Left lung (tissue), 10 donors: ENCODE results near the gene ZNF653. TPM values are rescaled to one million over a fixed set of nuclear protein-coding genes. Genes with fewer than 3 reads are reported as not detected.
"Not testable (repeated sequence)": the region's sequence is repeated elsewhere in the genome, so short reads cannot be mapped to it uniquely, and the experiment has no call there.

Experiments
- ATAC-seq: fragments of 200-7000 bp; cut with Tn5 transposase; one replicate; pipeline ENCODE4 v1.9.1; 2020; ENCODE audit warnings: moderate library complexity
- DNase-seq, 4 donors: peaks; one replicate each; pipeline ENCODE4 v3.0.0-alpha.2; 2013 to 2020
- H3K27ac ChIP-seq, 2 donors: fragments of 200-600 bp; sonication (generic) in 1 of 2; one replicate each; pipeline versions ENCODE4 v1.5.0 to v1.8.0; 2020 to 2021
- H3K27me3 ChIP-seq, 2 donors: fragments of 200-600 bp; sonication (generic) in 1 of 2; one replicate each; pipeline versions ENCODE4 v1.5.0 to v1.8.0; 2020 to 2021
- H3K36me3 ChIP-seq, 2 donors: fragments of 200-600 bp; sonication (generic) in 1 of 2; one replicate each; pipeline versions ENCODE4 v1.5.0 to v1.8.0; 2020 to 2021
- H3K4me1 ChIP-seq, 2 donors: fragments of 200-600 bp; one replicate each; pipeline ENCODE4 v1.8.0; 2021
- H3K4me3 ChIP-seq, 2 donors: fragments of 200-600 bp; sonication (generic) in 1 of 2; one replicate each; pipeline versions ENCODE4 v1.5.0 to v1.8.0; 2020 to 2021; ENCODE audit warnings: mild to moderate bottlenecking in 1 of 2
- H3K9me3 ChIP-seq, 2 donors: fragments of 200-600 bp; sonication (generic) in 1 of 2; one replicate each; pipeline versions ENCODE4 v1.5.0 to v1.8.0; 2020 to 2021
- intact Hi-C, 2 donors: fragments of 100-400 bp; cut with DNase I; formaldehyde crosslinking; loops; one replicate each; pipeline versions ENCODE4 v1.11.2 to v1.14.2; 2022
- polyA plus RNA-seq, 6 donors: library from polyadenylated mRNA; unstranded; fragments of 120-200 nt; gene quantifications; one replicate each; pipeline ENCODE4 v1.2.1, GENCODE V29; 2013; ENCODE audit not compliant: insufficient read length in 6 of 6
- total RNA-seq, 2 donors: library from RNA; stranded (reverse); fragmentation: NEBNext Ultra II Directional; extraction: Animal tissue kit (Norgen Biotek cat#: 25700); gene quantifications; one replicate each; pipeline ENCODE4 v1.2.1, GENCODE V29; 2021
- TF ChIP-seq, protein P1 (sequence below), 2 donors: fragments of 200-600 bp; sonication (generic) in 1 of 2; IDR thresholded peaks; one replicate each; pipeline versions ENCODE4 v1.5.0 to v1.8.0; 2021; ENCODE audit warnings: antibody characterized with exemption in 2 of 2
- donor health status: DM: no; HTN: yes; CAD: no.
- donor health status: DM: no; HTN: no; CAD: no.

The ZNF653 gene
- total and polyA plus RNA-seq, 8 donors: 7.3 to 10.1 (median 8.3) TPM

DNA sequence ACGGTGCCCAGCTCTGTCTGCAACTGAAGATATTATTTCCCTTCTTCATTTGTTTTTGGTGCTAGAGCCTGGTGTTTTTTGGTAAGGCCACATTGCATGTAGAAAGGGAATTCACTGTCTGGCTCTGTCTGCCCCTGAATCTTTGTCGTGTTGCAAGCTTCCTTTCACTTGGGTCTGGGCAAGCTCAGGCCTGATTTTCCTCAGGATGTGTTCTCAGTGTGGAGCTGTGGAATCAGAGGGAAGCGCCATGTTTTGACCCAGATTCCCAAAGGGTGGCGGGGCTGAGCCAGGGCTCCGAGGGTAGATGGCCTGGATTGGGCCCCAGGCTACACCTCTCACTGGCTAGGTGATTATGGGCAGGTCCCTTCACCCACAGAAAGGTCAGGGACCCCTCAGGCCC, 61.6 kb downstream of the ZNF653 start:
- intact Hi-C loops: loop anchor here in 1 of 2 donors (10.0 kb wide), 1 partner anchor 149 kb away; the partner anchor contains the start of gene TSPAN16
- no peak overlapping the region for H3K27ac ChIP-seq
- H3K9me3 ChIP-seq: no peaks in the 10 kb centered on the region
- no peak for ATAC-seq
- no peaks in the 10 kb centered on the region for H3K4me1 ChIP-seq
- TF ChIP-seq, protein P1, sequence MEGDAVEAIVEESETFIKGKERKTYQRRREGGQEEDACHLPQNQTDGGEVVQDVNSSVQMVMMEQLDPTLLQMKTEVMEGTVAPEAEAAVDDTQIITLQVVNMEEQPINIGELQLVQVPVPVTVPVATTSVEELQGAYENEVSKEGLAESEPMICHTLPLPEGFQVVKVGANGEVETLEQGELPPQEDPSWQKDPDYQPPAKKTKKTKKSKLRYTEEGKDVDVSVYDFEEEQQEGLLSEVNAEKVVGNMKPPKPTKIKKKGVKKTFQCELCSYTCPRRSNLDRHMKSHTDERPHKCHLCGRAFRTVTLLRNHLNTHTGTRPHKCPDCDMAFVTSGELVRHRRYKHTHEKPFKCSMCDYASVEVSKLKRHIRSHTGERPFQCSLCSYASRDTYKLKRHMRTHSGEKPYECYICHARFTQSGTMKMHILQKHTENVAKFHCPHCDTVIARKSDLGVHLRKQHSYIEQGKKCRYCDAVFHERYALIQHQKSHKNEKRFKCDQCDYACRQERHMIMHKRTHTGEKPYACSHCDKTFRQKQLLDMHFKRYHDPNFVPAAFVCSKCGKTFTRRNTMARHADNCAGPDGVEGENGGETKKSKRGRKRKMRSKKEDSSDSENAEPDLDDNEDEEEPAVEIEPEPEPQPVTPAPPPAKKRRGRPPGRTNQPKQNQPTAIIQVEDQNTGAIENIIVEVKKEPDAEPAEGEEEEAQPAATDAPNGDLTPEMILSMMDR (IDR thresholded peaks at IDR 0.05): no peak
- H3K36me3 ChIP-seq: peaks cover 3 to 99% of the 10 kb centered on the region in 2 donors
- H3K4me3 ChIP-seq: no peak overlapping the region
- DNase-seq: no peak
- no peaks in the 10 kb centered on the region for H3K27me3 ChIP-seq

DNA sequence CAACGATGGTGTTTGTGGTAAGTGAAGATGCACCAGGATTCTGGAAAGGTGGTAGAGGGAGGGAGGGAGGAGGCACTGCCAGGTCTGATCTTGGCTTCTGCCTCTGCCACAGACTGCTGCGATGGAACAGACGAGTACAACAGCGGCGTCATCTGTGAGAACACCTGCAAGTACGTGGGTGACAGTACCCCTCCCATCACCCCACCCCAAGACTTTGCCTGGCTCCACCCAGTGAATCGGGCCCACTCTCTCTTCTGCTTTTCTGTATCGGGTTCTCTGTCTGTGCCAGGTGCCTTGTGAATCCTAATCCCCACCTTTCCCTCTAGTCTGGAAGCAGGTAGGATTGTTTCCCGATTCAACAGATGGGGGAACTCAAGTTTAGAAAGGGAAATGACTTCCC, 67.7 kb downstream of the ZNF653 start:
- H3K36me3 ChIP-seq: peaks cover 7 to 66% of the 10 kb centered on the region in 2 donors
- no peaks in the 10 kb centered on the region for H3K9me3 ChIP-seq
- H3K27ac ChIP-seq: no peak overlapping the region
- DNase-seq: no peak
- H3K4me3 ChIP-seq: no peak overlapping the region
- no peak for ATAC-seq
- TF ChIP-seq, protein P1 (IDR thresholded peaks at IDR 0.05): no peak
- intact Hi-C loops: no loop called here
- no peaks in the 10 kb centered on the region for H3K27me3 ChIP-seq
- H3K4me1 ChIP-seq: peaks cover 14 to 21% of the 10 kb centered on the region in 2 donors

DNA sequence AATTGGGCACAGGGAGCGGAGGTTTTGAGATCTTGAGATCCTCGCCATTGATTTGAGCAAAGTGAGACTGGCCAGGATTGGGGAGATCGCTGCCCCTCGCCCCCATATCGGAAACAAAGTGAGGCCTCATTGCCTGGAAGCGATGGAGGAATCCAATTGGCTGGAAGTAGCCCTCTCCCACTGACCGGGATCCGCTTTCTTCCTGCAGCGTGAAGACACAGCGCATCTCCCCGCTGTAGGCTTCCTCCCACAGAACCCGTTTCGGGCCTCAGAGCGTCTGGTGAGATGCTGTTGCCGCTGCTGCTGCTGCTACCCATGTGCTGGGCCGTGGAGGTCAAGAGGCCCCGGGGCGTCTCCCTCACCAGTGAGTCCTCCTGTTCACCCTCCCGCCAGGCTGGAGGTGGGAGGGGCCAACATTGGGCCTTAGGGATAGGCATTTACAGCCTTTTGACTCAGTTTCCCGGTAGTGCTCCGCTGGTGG, 69.8 kb downstream of the ZNF653 start:
- TF ChIP-seq, protein P1 (IDR thresholded peaks at IDR 0.05): no peak
- Histone ChIP-seq H3K4me3 (peak overlapping the region; percentile 64 to 88), H3K9me3 (no peaks in the 10 kb centered on the region), H3K4me1 (peaks cover 14 to 21% of the 10 kb centered on the region in 2 donors), H3K27ac (peak overlapping the region; percentile 74 to 91), H3K27me3 (no peaks in the 10 kb centered on the region), H3K36me3 (peaks cover 4 to 46% of the 10 kb centered on the region in 2 donors)
- DNase-seq (peak in 2 of 4 donors; percentile 50 to 82), ATAC-seq (no peak)
- intact Hi-C loops: no loop called here

DNA sequence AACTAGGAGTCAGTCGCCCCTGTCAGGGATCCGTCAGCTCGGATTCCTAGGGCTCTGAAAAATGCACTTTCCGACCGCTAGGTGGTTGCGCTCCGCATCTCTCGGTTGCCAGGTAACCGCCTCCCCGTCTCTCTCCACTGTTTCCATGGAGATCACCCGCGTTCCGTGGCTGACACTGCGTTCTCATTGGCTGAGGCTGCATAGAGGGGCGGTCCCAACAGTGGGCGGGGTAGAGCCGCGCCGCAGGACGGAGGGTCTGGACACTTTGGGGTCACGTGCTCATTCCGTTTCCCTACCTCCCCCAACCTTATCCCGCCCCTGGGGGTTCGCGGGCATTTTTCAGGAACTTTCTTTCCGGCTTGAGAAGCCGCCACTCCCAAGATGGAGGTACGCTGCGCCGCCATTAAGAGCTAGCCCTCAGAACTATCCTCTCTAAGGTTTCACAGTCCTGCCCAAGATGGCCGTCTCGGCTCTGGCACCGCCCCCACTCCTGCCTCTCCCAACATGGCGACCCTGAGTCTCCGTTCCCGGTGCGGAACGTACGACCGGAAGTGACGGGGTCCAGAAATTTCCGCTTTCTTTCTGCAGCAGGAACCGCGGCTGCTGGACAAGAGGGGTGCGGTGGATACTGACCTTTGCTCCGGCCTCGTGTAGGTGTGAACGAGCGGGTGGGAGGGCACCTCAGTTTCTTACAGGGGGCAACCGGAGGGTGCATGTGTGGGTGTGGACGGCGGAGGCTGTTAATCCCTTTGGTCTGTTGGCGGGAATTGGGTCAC, 70.4 kb downstream of the ZNF653 start, which contains the start of the genes ODAD3 and PRKCSH:
Gene ODAD3 (minus strand): TSS at position 65 of the 776 bp plus-strand sequence. CDS start 105 bp downstream, outside the sequence.
Gene PRKCSH (plus strand): TSS at position 579 of the 776 bp plus-strand sequence. CDS start 483 bp downstream, outside the sequence.
- Histone ChIP-seq H3K27ac (peak within 1 kb of the TSS; percentile 74 to 91), H3K4me1 (peaks cover 14 to 21% of the 10 kb centered on the region in 2 donors), H3K27me3 (no peaks in the 10 kb centered on the region), H3K4me3 (peak within 1 kb of the TSS; percentile 64 to 88), H3K36me3 (peaks cover 4 to 39% of the 10 kb centered on the region in 2 donors), H3K9me3 (no peaks in the 10 kb centered on the region)
- ATAC-seq: peak; percentile 98
- intact Hi-C loops: no loop called here
- DNase-seq: peak; percentile 98 to 100 (median 99)
- TF ChIP-seq, protein P1 (IDR thresholded peaks at IDR 0.05): peak; percentile 81 to 88

DNA sequence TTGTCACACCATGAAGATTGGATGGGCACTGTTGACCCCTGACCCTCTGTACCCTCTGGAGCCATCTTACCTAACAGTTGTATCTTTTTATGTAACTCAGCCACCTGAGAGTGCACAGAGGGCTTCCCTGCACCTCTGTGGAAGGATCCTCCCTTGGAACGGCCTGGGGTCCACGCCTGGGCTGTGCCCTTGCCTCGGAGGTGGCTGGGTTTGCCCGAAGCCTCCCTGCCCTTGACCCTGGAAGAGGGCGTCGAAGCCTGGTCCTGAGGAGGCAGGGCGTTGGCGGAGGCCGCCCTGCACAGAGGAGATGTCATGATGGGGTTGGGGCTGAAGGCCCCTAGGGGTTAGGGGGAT, 71.0 kb downstream of the ZNF653 start:
- H3K36me3 ChIP-seq: peaks cover 4 to 34% of the 10 kb centered on the region in 2 donors
- H3K9me3 ChIP-seq: no peaks in the 10 kb centered on the region
- H3K4me1 ChIP-seq: peaks cover 14 to 21% of the 10 kb centered on the region in 2 donors
- TF ChIP-seq, protein P1 (IDR thresholded peaks at IDR 0.05): no peak
- H3K4me3 ChIP-seq: peak overlapping the region; percentile 29 to 88
- no peaks in the 10 kb centered on the region for H3K27me3 ChIP-seq
- H3K27ac ChIP-seq: peak overlapping the region; percentile 74 to 91
- ATAC-seq: no peak
- intact Hi-C loops: no loop called here
- DNase-seq: no peak

DNA sequence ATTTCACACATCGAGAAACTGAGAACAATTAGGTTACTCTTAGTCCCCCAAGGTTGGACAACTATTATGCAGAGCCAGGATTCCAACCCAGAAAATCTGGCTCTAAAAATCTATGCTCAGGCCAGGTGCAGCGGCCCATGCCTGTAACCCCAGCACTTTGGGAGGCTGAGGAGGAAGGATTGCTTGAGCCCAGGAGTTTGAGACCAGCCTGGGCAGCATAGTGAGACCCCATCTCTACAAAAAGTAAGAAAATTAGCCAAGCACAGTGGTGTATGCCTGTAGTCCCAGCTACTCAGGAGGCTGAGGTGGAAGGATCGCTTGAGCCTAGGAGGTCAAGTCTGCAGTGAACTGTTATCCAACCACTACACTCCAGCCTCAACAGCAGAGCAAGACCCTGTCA, 72.1 kb downstream of the ZNF653 start:
- DNase-seq, intact Hi-C loops, H3K9me3 ChIP-seq, H3K27ac ChIP-seq, H3K27me3 ChIP-seq, ATAC-seq, H3K4me3 ChIP-seq: not testable (repeated sequence)
- peaks cover 4 to 22% of the 10 kb centered on the region in 2 donors for H3K36me3 ChIP-seq
- peaks cover 14 to 21% of the 10 kb centered on the region in 2 donors for H3K4me1 ChIP-seq
